GM12891 (cell line): Measurements from ENCODE around the gene DHRS7C.

Source experiments
- DNase-seq: peaks from one replicate; pipeline ENCODE4 v3.0.0; 2011; ENCODE audit warnings: low spot score; ENCODE audit not compliant: insufficient read length
- FAIRE-seq: peaks from 2 replicates; lab custom pipeline; 2011; peaks lifted over from hg19 to GRCh38; lab: Jason Lieb, UNC
- PAX5 ChIP-seq: IDR thresholded peaks from 2 replicates; pipeline ENCODE4 v1.6.1; 2011; ENCODE audit warnings: low read length, moderate library complexity, mild to moderate bottlenecking; ENCODE audit not compliant: insufficient read depth, severe bottlenecking
- POLR2A ChIP-seq: IDR thresholded peaks from 2 replicates; pipeline ENCODE4 v1.6.1; 2011; ENCODE audit warnings: low read depth, low read length, control low read depth
- POLR2AphosphoS5 ChIP-seq: IDR thresholded peaks from 2 replicates; pipeline ENCODE4 v1.6.1; 2011; ENCODE audit warnings: low read depth, low read length, control low read depth
- POU2F2 ChIP-seq: IDR thresholded peaks from 2 replicates; pipeline ENCODE4 v1.6.1; 2011; ENCODE audit warnings: low read depth, mild to moderate bottlenecking, control low read depth, low read length, moderate library complexity
- SPI1 ChIP-seq: IDR thresholded peaks from 2 replicates; pipeline ENCODE4 v1.6.1; 2011; ENCODE audit warnings: low read depth, low read length, control low read depth
- TAF1 ChIP-seq: IDR thresholded peaks from 2 replicates; pipeline ENCODE4 v1.6.1; 2011; ENCODE audit warnings: low read depth, low read length, control low read depth

DHRS7C gene

DNA sequence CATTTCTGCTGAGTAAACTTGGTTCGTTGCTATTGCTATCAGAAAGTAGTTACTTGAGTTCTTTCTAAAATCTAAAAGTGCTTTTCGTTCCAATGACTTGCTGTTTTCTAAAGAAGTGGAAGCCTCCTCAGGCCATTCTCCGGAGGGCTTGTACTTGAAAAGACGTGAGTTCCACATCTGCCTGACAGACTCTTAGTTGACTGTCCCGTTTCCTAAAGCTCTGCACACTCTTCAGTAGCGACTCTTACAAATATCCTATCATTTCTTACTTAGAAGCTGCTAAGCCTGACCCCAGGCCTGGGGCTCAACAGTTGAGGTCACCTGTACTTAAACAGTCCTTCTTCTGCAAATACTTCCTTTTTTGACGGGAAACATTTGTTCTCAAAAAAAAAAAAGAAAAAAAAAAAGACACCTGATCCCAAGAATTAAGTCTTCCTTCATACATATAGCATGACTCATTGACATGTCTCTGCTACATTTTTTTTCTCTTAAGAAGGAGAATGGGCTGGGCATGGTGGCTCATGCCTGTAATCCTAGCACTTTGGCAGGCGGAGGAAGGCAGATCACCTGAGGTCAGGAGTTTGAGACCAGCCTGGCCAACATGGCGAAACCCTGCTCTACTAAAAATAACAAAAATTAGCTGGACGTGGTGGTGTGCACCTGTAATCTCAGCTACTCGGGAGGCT lies 61.5 kb downstream of the DHRS7C start:
- TF ChIP-seq PAX5, result no peak
- no peak for TF ChIP-seq POU2F2
- TF ChIP-seq SPI1, result no peak
- TF ChIP-seq POLR2A, result no peak
- TF ChIP-seq TAF1, result no peak
- TF ChIP-seq POLR2AphosphoS5, result no peak
- DNase-seq (no peak), FAIRE-seq (no peak)

- DNase-seq (peak; percentile 51), FAIRE-seq (no peak)
- TF ChIP-seq SPI1, result no peak
- TF ChIP-seq POU2F2, result no peak
- TF ChIP-seq POLR2A, result no peak
- TF ChIP-seq PAX5, result no peak
- no peak for TF ChIP-seq TAF1
- no peak for TF ChIP-seq POLR2AphosphoS5
These were observed 62.2 kb downstream of the DHRS7C start for GRCh38 chr17:9729034-9729650.

GRCh38 chr17:9728564-9728963 lies 62.8 kb downstream of the DHRS7C start:
- TF ChIP-seq POU2F2 (no peak), POLR2AphosphoS5 (no peak), SPI1 (no peak), TAF1 (no peak), PAX5 (no peak), POLR2A (no peak)
- DNase-seq (no peak), FAIRE-seq (no peak)

GRCh38 chr17:9728005-9728404 lies 63.4 kb downstream of the DHRS7C start:
- no peak for TF ChIP-seq PAX5
- TF ChIP-seq POLR2A, result no peak
- TF ChIP-seq SPI1, result no peak
- TF ChIP-seq POLR2AphosphoS5, result no peak
- DNase-seq, result no peak
- FAIRE-seq, result no peak

- TF ChIP-seq POLR2A (no peak), PAX5 (no peak), TAF1 (no peak), POLR2AphosphoS5 (no peak), POU2F2 (no peak), SPI1 (no peak)
- FAIRE-seq (no peak), DNase-seq (no peak)
These were observed 65.1 kb downstream of the DHRS7C start for GRCh38 chr17:9726291-9726690.

DNA sequence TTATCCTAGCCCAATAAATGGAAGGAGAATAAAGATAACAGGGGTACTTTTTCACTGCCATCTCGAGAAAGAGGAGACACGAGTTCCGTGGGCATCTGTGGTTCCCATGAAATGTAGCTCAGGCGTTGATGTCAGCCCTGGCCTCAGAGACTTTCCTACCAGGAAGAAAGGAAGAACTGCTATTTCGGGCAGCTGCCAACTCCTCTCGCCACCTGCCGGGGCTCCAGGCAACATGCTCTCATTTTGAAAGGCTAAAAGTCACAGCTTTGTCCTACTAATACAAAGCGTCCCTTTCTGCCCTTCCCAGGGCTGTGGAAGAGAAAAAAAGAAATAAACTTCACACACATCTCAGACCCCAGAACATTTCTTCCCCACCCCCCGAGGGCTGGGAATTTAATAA lies 65.8 kb downstream of the DHRS7C start:
- FAIRE-seq (no peak), DNase-seq (no peak)
- TF ChIP-seq TAF1, result no peak
- TF ChIP-seq POLR2AphosphoS5, result no peak
- no peak for TF ChIP-seq PAX5
- TF ChIP-seq POU2F2, result no peak
